ENCODE results near the gene SLC8A3. TPM values are rescaled to one million over a fixed set of nuclear protein-coding genes. Genes with fewer than 3 reads are reported as not detected.

Gene SLC8A3
- total and polyA plus RNA-seq, 9 of the 15 experiments (the other 6 are each of a cell fraction or from before 2014, with no cell fraction given), result not detected

DNA sequence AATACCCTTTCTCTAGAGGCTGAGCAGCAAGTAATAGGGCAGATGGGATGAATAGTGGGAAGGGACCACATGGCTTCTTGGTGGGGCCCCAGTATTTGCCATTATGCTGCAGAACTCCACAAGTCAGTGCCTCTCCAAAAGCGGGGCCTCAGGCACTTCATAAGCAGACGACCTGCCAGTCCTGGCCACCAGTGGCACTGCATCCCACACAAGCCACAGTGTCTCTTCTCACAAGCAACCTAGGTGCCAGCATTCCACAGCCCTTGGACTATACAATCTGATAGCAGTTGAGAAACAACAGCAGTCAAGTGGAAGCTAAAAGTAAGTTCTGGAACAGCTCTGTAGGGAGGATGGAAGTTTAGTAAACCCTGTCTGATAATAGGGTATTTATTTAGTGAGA, 4.2 kb upstream of the SLC8A3 start (continued):
- no peak for TF ChIP-seq POLR3G (IDR thresholded peaks at IDR 0.05; ENCODE audit: extremely low read depth, insufficient read length, insufficient replicate concordance)
- TF ChIP-seq KDM2B (CRISPR knock-in tag; IDR thresholded peaks at IDR 0.05), result no peak
- TF ChIP-seq PTTG1 (tag; IDR thresholded peaks at IDR 0.05; ENCODE audit: low read depth), result no peak
- TF ChIP-seq FOS (IDR thresholded peaks at IDR 0.05; ENCODE audit: extremely low read depth, insufficient read length), result no peak
- no peak for TF ChIP-seq TBP (optimal IDR thresholded peaks at IDR 0.05; ENCODE audit: low read depth, low read length)
- no peak for TF ChIP-seq ZNF589 (CRISPR knock-in tag; IDR thresholded peaks at IDR 0.05; ENCODE audit: low read depth)

GRCh38 chr14:70190156-70190555, 1.4 kb upstream of the SLC8A3 start:
- CTCF ChIA-PET (ENCODE audit: low intra/inter-chr PET ratio), result interaction anchor here (0.5 kb wide), 1 partner anchor 1328 kb away, joined by 3 read pairs; no protein-coding TSS in a partner anchor
- BruUV-seq (replicated peaks), result no TSS peak
- no peak for TF ChIP-seq ZNF695 (CRISPR knock-in tag; IDR thresholded peaks at IDR 0.05)
- TF ChIP-seq GABPA (tag; conservative IDR thresholded peaks at IDR 0.05; ENCODE audit: low read depth), result no peak
- TF ChIP-seq ZNF449 (CRISPR knock-in tag; IDR thresholded peaks at IDR 0.05), result no peak
- TF ChIP-seq ZNF707 (CRISPR knock-in tag; conservative IDR thresholded peaks at IDR 0.05), result no peak
- no peak for TF ChIP-seq L3MBTL2 (IDR thresholded peaks at IDR 0.05)
- TF ChIP-seq PHB2 (IDR thresholded peaks at IDR 0.05; ENCODE audit: low read depth), result no peak
- in situ Hi-C loops (cut with MboI), result no loop called here
- Histone ChIP-seq H3K9me1 (ENCODE audit: control insufficient read depth, insufficient read depth, low read length) (no peaks in the 10 kb centered on the region), H3K4me3 (no peak overlapping the region), H3K27me3 (ENCODE audit: control insufficient read depth in 2 of 2, insufficient read depth in 2 of 2, low read length in 2 of 2) (peaks cover 2 to 20% of the 10 kb centered on the region in 2 experiments; a peak in 3 of 5 replicates), H3K9me3 (replicated peaks; ENCODE audit: control insufficient read depth, insufficient read depth, low read depth, low read length) (no peaks in the 10 kb centered on the region), H3K4me1 (replicated peaks in 1 of 2; ENCODE audit: control insufficient read depth in 2 of 2, insufficient read depth in 2 of 2, low read length in 2 of 2) (peaks cover 0 to 5% of the 10 kb centered on the region in 2 experiments; a peak in 2 of 5 replicates), H2AFZ (ENCODE audit: low read depth, low read length) (no peak overlapping the region), H3K79me2 (ENCODE audit: control insufficient read depth, insufficient read depth, low read length) (no peaks in the 10 kb centered on the region), H4K20me1 (replicated peaks; ENCODE audit: control insufficient read depth, insufficient read depth, low read length) (no peaks in the 10 kb centered on the region), H3K9ac (ENCODE audit: insufficient read depth in 1 of 2, low read depth in 2 of 2, low read length in 2 of 2) (no peak overlapping the region), H3K4me2 (ENCODE audit: insufficient read depth, low read length) (no peak overlapping the region), H3K36me3 (ENCODE audit: control insufficient read depth, insufficient read depth, low read length) (no peaks in the 10 kb centered on the region), H3K27ac (ENCODE audit: extremely low read depth, low read depth, low read length) (no peak overlapping the region)
- DNase-seq (ENCODE audit: extremely low read depth in 1 of 4, low spot score in 3 of 4), result no peak
- intact Hi-C loops (cut with micrococcal nuclease), result no loop called here
- ATAC-seq, result no peak
- WGBS (ENCODE audit: insufficient coverage, low coverage, missing lambda C conversion rate), result 3% methylated on average over 6 of the region's 6 CpGs
- no peak for FAIRE-seq
- POLR2A ChIA-PET, result no interaction called here
